Endodermal cell (in vitro differentiated cells): ENCODE results near the gene CTNND2. TPM values are rescaled to one million over a fixed set of nuclear protein-coding genes. Genes with fewer than 3 reads are reported as not detected.

ENCODE experiments used
- DNase-seq: peaks from one replicate; pipeline ENCODE4 v3.0.0-alpha.2; 2017
- H3K27ac ChIP-seq: 2 replicates; pipeline ENCODE4 v1.5.1; 2013; ENCODE audit warnings: mild to moderate bottlenecking, low read depth, low read length, moderate library complexity
- H3K27me3 ChIP-seq: 2 replicates; pipeline ENCODE4 v1.6.1; 2013; ENCODE audit warnings: mild to moderate bottlenecking, low read length, moderate library complexity; ENCODE audit not compliant: insufficient read depth, control insufficient read depth, poor library complexity, severe bottlenecking
- H3K36me3 ChIP-seq: 2 replicates; pipeline ENCODE4 v1.7.0; 2013; ENCODE audit warnings: mild to moderate bottlenecking, low read length, moderate library complexity; ENCODE audit not compliant: control insufficient read depth, insufficient read depth
- H3K4me1 ChIP-seq: one replicate; pipeline ENCODE4 v1.7.0; 2013; ENCODE audit warnings: low read length; ENCODE audit not compliant: control insufficient read depth, insufficient read depth
- H3K4me3 ChIP-seq: 2 replicates; pipeline ENCODE4 v1.5.1; 2013; ENCODE audit warnings: mild to moderate bottlenecking, low read length, moderate library complexity
- H3K9ac ChIP-seq: 2 replicates; pipeline ENCODE4 v1.6.1; 2013; ENCODE audit warnings: mild to moderate bottlenecking, low read length, moderate library complexity; ENCODE audit not compliant: poor library complexity, severe bottlenecking; ENCODE audit errors: extremely low read depth
- H3K9me3 ChIP-seq: 2 replicates; pipeline ENCODE4 v1.6.1; 2013; ENCODE audit warnings: mild to moderate bottlenecking, low read length, moderate library complexity; ENCODE audit not compliant: control insufficient read depth
- H3K27ac Mint-ChIP-seq: 2 replicates; pipeline ENCODE4 v1.8.0; 2020; ENCODE audit warnings: mixed read lengths
- H3K27me3 Mint-ChIP-seq: 2 replicates; pipeline ENCODE4 v1.8.0; 2021; ENCODE audit warnings: mild to moderate bottlenecking, mixed read lengths; ENCODE audit not compliant: insufficient read depth
- H3K36me3 Mint-ChIP-seq: 2 replicates; pipeline ENCODE4 v1.8.0; 2020; ENCODE audit warnings: low read depth, mixed read lengths
- H3K4me1 Mint-ChIP-seq: 2 replicates; pipeline ENCODE4 v1.8.0; 2020; ENCODE audit warnings: mixed read lengths
- H3K4me3 Mint-ChIP-seq: 2 replicates; pipeline ENCODE4 v1.8.0; 2020; ENCODE audit warnings: mild to moderate bottlenecking, moderate library complexity, mixed read lengths
- H3K9me3 Mint-ChIP-seq: 2 replicates; pipeline ENCODE4 v1.8.0; 2020; ENCODE audit warnings: mild to moderate bottlenecking, mixed read lengths
- WGBS, 2 experiments: methylation state at CpG; one replicate each; pipeline versions ENCODE4 v1.1.5 to v1.1.7; 2013; ENCODE audit warnings: missing lambda C conversion rate in 2 of 2, mixed read lengths in 1 of 2; ENCODE audit not compliant: insufficient coverage in 1 of 2, insufficient read length in 1 of 2; 5-methylcytosine and 5-hydroxymethylcytosine counted together
- total RNA-seq, 2 donors: library from RNA; stranded (reverse); fragmentation: NEBNext Ultra II Directional in 1 of 2; extraction: Animal tissue kit (Norgen Biotek cat#: 25700) in 1 of 2; gene quantifications; 2 replicates in 1 of 2; 3 replicates in 1 of 2; pipeline ENCODE4 v1.2.1, GENCODE V29; 2021
- TF ChIP-seq, protein P1 (sequence below): fragments of 200-600 bp; sonication (generic); conservative IDR thresholded peaks from 2 replicates; pipeline ENCODE4 v1.5.0; 2021; ENCODE audit warnings: antibody characterized with exemption, mild to moderate bottlenecking

CTNND2 gene
- total RNA-seq, 2 donors from 2014 or later = 6.5 to 10.3 TPM

GRCh38 chr5:11519236-11519635 lies 385.0 kb downstream of the CTNND2 start:
- H3K27ac ChIP-seq = no peak overlapping the region
- Mint-ChIP-seq H3K36me3 (no peaks in the 10 kb centered on the region), H3K9me3 (no peaks in the 10 kb centered on the region), H3K27ac (no peak overlapping the region), H3K4me1 (peaks cover 6% of the 10 kb centered on the region), H3K4me3 (no peak overlapping the region), H3K27me3 (no peaks in the 10 kb centered on the region)
- H3K36me3 ChIP-seq = no peaks in the 10 kb centered on the region
- no peaks in the 10 kb centered on the region for H3K4me1 ChIP-seq
- H3K27me3 ChIP-seq = no peaks in the 10 kb centered on the region
- TF ChIP-seq, protein P1, sequence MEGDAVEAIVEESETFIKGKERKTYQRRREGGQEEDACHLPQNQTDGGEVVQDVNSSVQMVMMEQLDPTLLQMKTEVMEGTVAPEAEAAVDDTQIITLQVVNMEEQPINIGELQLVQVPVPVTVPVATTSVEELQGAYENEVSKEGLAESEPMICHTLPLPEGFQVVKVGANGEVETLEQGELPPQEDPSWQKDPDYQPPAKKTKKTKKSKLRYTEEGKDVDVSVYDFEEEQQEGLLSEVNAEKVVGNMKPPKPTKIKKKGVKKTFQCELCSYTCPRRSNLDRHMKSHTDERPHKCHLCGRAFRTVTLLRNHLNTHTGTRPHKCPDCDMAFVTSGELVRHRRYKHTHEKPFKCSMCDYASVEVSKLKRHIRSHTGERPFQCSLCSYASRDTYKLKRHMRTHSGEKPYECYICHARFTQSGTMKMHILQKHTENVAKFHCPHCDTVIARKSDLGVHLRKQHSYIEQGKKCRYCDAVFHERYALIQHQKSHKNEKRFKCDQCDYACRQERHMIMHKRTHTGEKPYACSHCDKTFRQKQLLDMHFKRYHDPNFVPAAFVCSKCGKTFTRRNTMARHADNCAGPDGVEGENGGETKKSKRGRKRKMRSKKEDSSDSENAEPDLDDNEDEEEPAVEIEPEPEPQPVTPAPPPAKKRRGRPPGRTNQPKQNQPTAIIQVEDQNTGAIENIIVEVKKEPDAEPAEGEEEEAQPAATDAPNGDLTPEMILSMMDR = no peak
- no peaks in the 10 kb centered on the region for H3K9me3 ChIP-seq
- DNase-seq = no peak
- no peak overlapping the region for H3K4me3 ChIP-seq
- WGBS, 2 experiments = no CpG with 5 or more reads among the region's 2 CpGs
- H3K9ac ChIP-seq = no peak overlapping the region

DNA sequence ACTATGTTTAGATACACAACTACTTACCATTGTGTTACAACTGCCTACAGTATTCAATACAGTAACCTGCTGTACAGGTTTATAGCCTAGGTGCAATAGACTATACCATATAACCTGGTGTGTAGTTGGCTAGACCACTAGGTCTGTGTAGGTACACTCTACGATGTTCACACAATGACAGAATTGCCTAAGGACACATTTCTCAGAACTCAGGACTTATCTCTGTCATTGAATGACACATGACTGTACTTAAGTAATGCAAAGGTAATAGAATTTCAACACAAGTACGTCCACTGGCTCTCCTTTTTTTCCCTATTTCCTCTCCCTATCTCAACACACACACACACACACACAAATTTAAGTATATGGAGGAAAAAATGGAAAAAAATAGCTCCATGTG lies 385.6 kb downstream of the CTNND2 start:
- Mint-ChIP-seq H3K27ac (no peak overlapping the region), H3K27me3 (no peaks in the 10 kb centered on the region), H3K36me3 (no peaks in the 10 kb centered on the region), H3K4me3 (no peak overlapping the region), H3K4me1 (peaks cover 3% of the 10 kb centered on the region), H3K9me3 (no peaks in the 10 kb centered on the region)
- TF ChIP-seq, protein P1 = no peak
- no peak overlapping the region for H3K27ac ChIP-seq
- no peak overlapping the region for H3K9ac ChIP-seq
- no peaks in the 10 kb centered on the region for H3K27me3 ChIP-seq
- WGBS, 2 experiments = 100% methylated on average over 1 to 2 of the region's 2 CpGs
- no peak overlapping the region for H3K4me3 ChIP-seq
- no peaks in the 10 kb centered on the region for H3K36me3 ChIP-seq
- H3K9me3 ChIP-seq = no peaks in the 10 kb centered on the region
- DNase-seq = no peak
- no peaks in the 10 kb centered on the region for H3K4me1 ChIP-seq

DNA sequence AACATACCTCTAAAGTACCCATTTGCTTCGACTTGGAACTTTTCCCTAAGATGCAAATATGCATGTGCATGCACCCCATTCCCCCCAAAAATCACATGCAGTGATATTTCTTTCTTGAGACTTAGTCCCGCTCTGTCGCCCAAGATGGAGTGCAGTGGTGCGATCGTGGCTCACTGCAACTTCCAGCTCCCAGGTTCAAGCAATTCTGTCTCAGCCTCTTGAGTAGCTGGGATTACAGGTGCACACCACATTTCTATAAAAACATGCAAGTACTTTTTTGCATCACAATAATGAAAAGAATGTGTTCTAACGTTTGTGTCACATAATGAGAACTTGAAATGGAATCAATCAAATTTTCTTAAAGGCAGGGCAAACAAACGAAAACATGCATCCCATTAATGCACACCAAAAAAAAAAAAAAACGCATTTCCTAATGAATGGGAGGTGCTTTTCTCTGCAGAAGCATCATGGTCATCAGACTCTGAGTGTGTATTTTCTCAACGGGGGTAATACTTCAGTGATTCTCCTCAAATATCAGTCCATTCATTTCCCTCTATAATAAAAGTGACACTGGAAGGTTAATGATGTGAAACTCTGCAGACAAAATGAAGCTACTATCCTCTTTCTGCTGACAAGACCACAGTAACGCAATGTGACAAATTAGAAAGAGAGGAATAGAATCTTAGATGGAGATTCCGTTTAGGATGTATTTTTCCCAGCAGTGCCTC lies 389.4 kb downstream of the CTNND2 start:
- TF ChIP-seq, protein P1 = no peak
- H3K27ac ChIP-seq = no peak overlapping the region
- 83 to 93% methylated on average over 6 to 11 of the region's 11 CpGs for WGBS, 2 experiments

More for the DNA sequence above, 389.4 kb downstream of the CTNND2 start:
- Histone ChIP-seq H3K4me1 (no peaks in the 10 kb centered on the region), H3K4me3 (no peak overlapping the region), H3K27me3 (no peaks in the 10 kb centered on the region), H3K9me3 (no peaks in the 10 kb centered on the region), H3K36me3 (no peaks in the 10 kb centered on the region), H3K9ac (no peak overlapping the region)
- Mint-ChIP-seq H3K9me3 (no peaks in the 10 kb centered on the region), H3K27me3 (no peaks in the 10 kb centered on the region), H3K27ac (no peak overlapping the region), H3K36me3 (no peaks in the 10 kb centered on the region), H3K4me1 (no peaks in the 10 kb centered on the region), H3K4me3 (no peak overlapping the region)
- no peak for DNase-seq
